Naive B cell (primary cell): ENCODE results near the gene BCL7A. TPM values are rescaled to one million over a fixed set of nuclear protein-coding genes. Genes with fewer than 3 reads are reported as not detected.

Experiments
- ATAC-seq, 2 donors: fragments of 150-1000 bp; cut with Tn5 transposase; 2 replicates each; pipeline ENCODE4 v1.10.0; 2021; ENCODE audit warnings: low read depth in 2 of 2, mild to moderate bottlenecking in 2 of 2, moderate library complexity in 2 of 2
- DNase-seq: peaks from one replicate; pipeline ENCODE4 v3.0.0; 2022
- H3K27ac Mint-ChIP-seq, 6 donors: one replicate each; pipeline ENCODE4 v1.8.0; 2020 to 2022; ENCODE audit warnings: mild to moderate bottlenecking in 6 of 6, mixed read lengths in 6 of 6, moderate library complexity in 5 of 6, inconsistent platforms in 2 of 6
- H3K27me3 Mint-ChIP-seq, 3 donors: one replicate each; pipeline ENCODE4 v1.8.0; 2021 to 2022; ENCODE audit warnings: mixed read lengths in 3 of 3, mild to moderate bottlenecking in 1 of 3
- H3K36me3 Mint-ChIP-seq, 2 donors: one replicate each; pipeline ENCODE4 v1.8.0; 2020 to 2022; ENCODE audit warnings: mixed read lengths in 2 of 2, inconsistent platforms in 1 of 2, mild to moderate bottlenecking in 1 of 2
- H3K4me1 Mint-ChIP-seq, 3 donors: one replicate each; pipeline ENCODE4 v1.8.0; 2020 to 2022; ENCODE audit warnings: mixed read lengths in 3 of 3, inconsistent platforms in 1 of 3, mild to moderate bottlenecking in 1 of 3, moderate library complexity in 1 of 3
- H3K4me3 Mint-ChIP-seq, 8 donors: one replicate each; pipeline ENCODE4 v1.8.0; 2020 to 2022; ENCODE audit warnings: mild to moderate bottlenecking in 8 of 8, mixed read lengths in 8 of 8, moderate library complexity in 8 of 8, inconsistent platforms in 2 of 8
- H3K9me3 Mint-ChIP-seq, 7 donors: one replicate each; pipeline ENCODE4 v1.8.0; 2020 to 2022; ENCODE audit warnings: mixed read lengths in 7 of 7, mild to moderate bottlenecking in 5 of 7, inconsistent platforms in 2 of 7, moderate library complexity in 1 of 7
- polyA plus RNA-seq, 6 donors: library from polyadenylated mRNA; unstranded; fragments of 300-500 nt; fragmentation: Illumina TruSeq; gene quantifications; one replicate each; pipeline ENCODE4 v1.2.3, GENCODE V29; 2021; ENCODE audit warnings: low read depth in 6 of 6

Gene BCL7A
- polyA plus RNA-seq, 6 donors from 2014 or later = 65.2 to 135 (median 87.0) TPM

GRCh38 chr12:121989276-121990113 lies 32.2 kb upstream of the BCL7A start:
- DNase-seq (no peak), ATAC-seq (no peak)
- H3K9me3 Mint-ChIP-seq = no peaks in the 10 kb centered on the region
- H3K27ac Mint-ChIP-seq = peak overlapping the region in 1 of 6 donors; percentile 5
- no peaks in the 10 kb centered on the region for H3K36me3 Mint-ChIP-seq
- no peaks in the 10 kb centered on the region for H3K27me3 Mint-ChIP-seq
- H3K4me1 Mint-ChIP-seq = peaks cover 16 to 32% (median 26%) of the 10 kb centered on the region in 3 donors
- no peak overlapping the region for H3K4me3 Mint-ChIP-seq

- peak overlapping the region in 2 of 6 donors; percentile 65 to 75 for H3K27ac Mint-ChIP-seq
- H3K27me3 Mint-ChIP-seq = no peaks in the 10 kb centered on the region
- H3K9me3 Mint-ChIP-seq = no peaks in the 10 kb centered on the region
- DNase-seq (no peak), ATAC-seq (no peak)
- H3K36me3 Mint-ChIP-seq = no peaks in the 10 kb centered on the region
- peaks cover 13 to 28% (median 26%) of the 10 kb centered on the region in 3 donors for H3K4me1 Mint-ChIP-seq
- no peak overlapping the region for H3K4me3 Mint-ChIP-seq
Observed at GRCh38 chr12:121990114-121990647, 31.5 kb upstream of the BCL7A start.

- peak overlapping the region in 4 of 6 donors; percentile 65 to 90 (median 84) for H3K27ac Mint-ChIP-seq
- DNase-seq = no peak
- no peaks in the 10 kb centered on the region for H3K27me3 Mint-ChIP-seq
- H3K9me3 Mint-ChIP-seq = no peaks in the 10 kb centered on the region
- H3K36me3 Mint-ChIP-seq = no peaks in the 10 kb centered on the region
- peaks cover 20 to 35% (median 33%) of the 10 kb centered on the region in 3 donors for H3K4me1 Mint-ChIP-seq
- no peak for ATAC-seq
- H3K4me3 Mint-ChIP-seq = peak overlapping the region in 3 of 8 donors; percentile 2 to 49 (median 16)
Observed at GRCh38 chr12:121990692-121991603, 30.7 kb upstream of the BCL7A start.

- ATAC-seq (peak; percentile 95), DNase-seq (peak; percentile 71)
- Mint-ChIP-seq H3K36me3 (no peaks in the 10 kb centered on the region), H3K4me3 (peak overlapping the region in 7 of 8 donors; percentile 58 to 89 (median 75)), H3K9me3 (no peaks in the 10 kb centered on the region), H3K4me1 (peaks cover 32 to 48% (median 43%) of the 10 kb centered on the region in 3 donors), H3K27me3 (no peaks in the 10 kb centered on the region), H3K27ac (peak overlapping the region; percentile 87 to 95 (median 94))
Observed at GRCh38 chr12:121992059-121992879, 29.4 kb upstream of the BCL7A start.

- ATAC-seq = no peak
- Mint-ChIP-seq H3K27ac (peak overlapping the region in 3 of 6 donors; percentile 44 to 81 (median 75)), H3K36me3 (no peaks in the 10 kb centered on the region), H3K4me3 (peak overlapping the region in 6 of 8 donors; percentile 32 to 83 (median 54)), H3K9me3 (peaks cover 0 to 6% (median 0%) of the 10 kb centered on the region in 7 donors), H3K4me1 (peaks cover 28 to 58% (median 37%) of the 10 kb centered on the region in 3 donors), H3K27me3 (no peaks in the 10 kb centered on the region)
- no peak for DNase-seq
Observed at GRCh38 chr12:121996050-121996944, 25.4 kb upstream of the BCL7A start.

GRCh38 chr12:121996945-121997612 lies 24.6 kb upstream of the BCL7A start:
- peaks cover 29 to 58% (median 37%) of the 10 kb centered on the region in 3 donors for H3K4me1 Mint-ChIP-seq

GRCh38 chr12:122001466-122002209 lies 20.0 kb upstream of the BCL7A start:
- DNase-seq (no peak), ATAC-seq (no peak)
- H3K27me3 Mint-ChIP-seq = no peaks in the 10 kb centered on the region
- peak overlapping the region in 4 of 6 donors; percentile 70 to 94 (median 78) for H3K27ac Mint-ChIP-seq
- no peaks in the 10 kb centered on the region for H3K36me3 Mint-ChIP-seq
- peak overlapping the region in 3 of 8 donors; percentile 13 to 74 (median 44) for H3K4me3 Mint-ChIP-seq
- H3K4me1 Mint-ChIP-seq = peaks cover 41 to 82% (median 61%) of the 10 kb centered on the region in 3 donors
- H3K9me3 Mint-ChIP-seq = peaks cover 0 to 6% (median 0%) of the 10 kb centered on the region in 7 donors

More at GRCh38 chr12:121996945-121997612, 24.6 kb upstream of the BCL7A start:
- peak overlapping the region in 3 of 6 donors; percentile 16 to 62 (median 44) for H3K27ac Mint-ChIP-seq
- ATAC-seq (no peak), DNase-seq (no peak)
- no peaks in the 10 kb centered on the region for H3K36me3 Mint-ChIP-seq
- H3K27me3 Mint-ChIP-seq = no peaks in the 10 kb centered on the region
- H3K4me3 Mint-ChIP-seq = peak overlapping the region in 6 of 8 donors; percentile 29 to 83 (median 50)
- peaks cover 0 to 6% (median 0%) of the 10 kb centered on the region in 7 donors for H3K9me3 Mint-ChIP-seq

GRCh38 chr12:122003651-122004611 lies 17.8 kb upstream of the BCL7A start:
- Mint-ChIP-seq H3K9me3 (peaks cover 0 to 6% (median 0%) of the 10 kb centered on the region in 7 donors), H3K4me1 (peaks cover 46 to 91% (median 66%) of the 10 kb centered on the region in 3 donors), H3K27ac (peak overlapping the region; percentile 82 to 97 (median 92)), H3K36me3 (no peaks in the 10 kb centered on the region), H3K27me3 (no peaks in the 10 kb centered on the region), H3K4me3 (peak overlapping the region; percentile 66 to 90 (median 80))
- peak; percentile 84 for DNase-seq
- peak; percentile 87 to 89 for ATAC-seq

GRCh38 chr12:122004633-122005071 lies 17.0 kb upstream of the BCL7A start:
- DNase-seq (no peak), ATAC-seq (peak; percentile 8 to 22)
- H3K9me3 Mint-ChIP-seq = peaks cover 0 to 3% (median 0%) of the 10 kb centered on the region in 7 donors
- H3K27me3 Mint-ChIP-seq = no peaks in the 10 kb centered on the region
- H3K4me1 Mint-ChIP-seq = peaks cover 43 to 92% (median 72%) of the 10 kb centered on the region in 3 donors
- no peaks in the 10 kb centered on the region for H3K36me3 Mint-ChIP-seq
- H3K4me3 Mint-ChIP-seq = peak overlapping the region; percentile 66 to 90 (median 80)
- H3K27ac Mint-ChIP-seq = peak overlapping the region; percentile 80 to 97 (median 92)
